ENCODE data around the gene PPFIA1.

The PPFIA1 gene

GRCh38 chr11:70419307-70420007, 149.0 kb downstream of the PPFIA1 start:
- no peak for DNase-seq

- no peak for DNase-seq
These were observed 149.5 kb downstream of the PPFIA1 start for GRCh38 chr11:70420008-70420464.

- no peak for DNase-seq
These were observed 150.0 kb downstream of the PPFIA1 start for GRCh38 chr11:70420496-70420895.

- no peak for DNase-seq
These were observed 150.6 kb downstream of the PPFIA1 start for GRCh38 chr11:70421123-70421522.

GRCh38 chr11:70422692-70423522, 152.4 kb downstream of the PPFIA1 start:
- DNase-seq, result no peak

- peak; percentile 40 to 41 for DNase-seq
These were observed 153.3 kb downstream of the PPFIA1 start for GRCh38 chr11:70423523-70424505.

GRCh38 chr11:70424765-70425344, 154.4 kb downstream of the PPFIA1 start:
- DNase-seq, result no peak

GRCh38 chr11:70427436-70427835, 156.9 kb downstream of the PPFIA1 start:
- DNase-seq, result no peak

GRCh38 chr11:70428701-70429427, 158.4 kb downstream of the PPFIA1 start:
- DNase-seq, result no peak

- DNase-seq, result no peak
These were observed 158.9 kb downstream of the PPFIA1 start for GRCh38 chr11:70429428-70429705.

GRCh38 chr11:70429724-70430521, 159.4 kb downstream of the PPFIA1 start:
- no peak for DNase-seq

- DNase-seq, result no peak
These were observed 160.4 kb downstream of the PPFIA1 start for GRCh38 chr11:70430671-70431574.

- DNase-seq, result no peak
These were observed 161.1 kb downstream of the PPFIA1 start for GRCh38 chr11:70431611-70432010.

- DNase-seq, result no peak
These were observed 161.6 kb downstream of the PPFIA1 start for GRCh38 chr11:70432065-70432464.

- DNase-seq, result no peak
These were observed 162.1 kb downstream of the PPFIA1 start for GRCh38 chr11:70432580-70432979.

- no peak for DNase-seq
These were observed 162.5 kb downstream of the PPFIA1 start for GRCh38 chr11:70433038-70433437.

GRCh38 chr11:70433526-70433925, 163.0 kb downstream of the PPFIA1 start:
- DNase-seq, result no peak

Data from stimulated activated CD4-positive, alpha-beta T cell treated with anti-CD3 and anti-CD28 coated beads, Interleukin-2, amount 100 ng/mL, for 24 hours (primary cell).